Adrenal gland (tissue), 12 donors: ENCODE data around the gene WDR59. TPM values are rescaled to one million over a fixed set of nuclear protein-coding genes. Genes with fewer than 3 reads are reported as not detected.

Experiments
- DNase-seq, 7 donors: peaks; one replicate each; pipeline ENCODE4 v3.0.0-alpha.2; 2019 to 2020
- H3K27ac ChIP-seq, 5 donors: fragments of 200-600 bp; sonication (generic) in 4 of 5; 1 replicate in 3 of 5; 2 replicates in 2 of 5; pipeline versions ENCODE4 v1.5.1 to v1.8.0; 2016 to 2020; ENCODE audit warnings: mild to moderate bottlenecking in 1 of 5
- H3K27me3 ChIP-seq: fragments of 200-600 bp; 2 replicates; pipeline ENCODE4 v1.8.0; 2021
- H3K36me3 ChIP-seq, 2 donors: fragments of 200-600 bp; replicated peaks in 1 of 2; 1 replicate in 1 of 2; 2 replicates in 1 of 2; pipeline versions ENCODE4 v1.5.1 to v1.8.0; 2018 to 2022
- H3K4me1 ChIP-seq, 2 donors: fragments of 200-600 bp; replicated peaks in 1 of 2; 1 replicate in 1 of 2; 2 replicates in 1 of 2; pipeline versions ENCODE4 v1.5.1 to v1.8.0; 2018 to 2021
- H3K4me3 ChIP-seq, 4 donors: fragments of 200-600 bp; sonication (generic) in 3 of 4; one replicate each; pipeline ENCODE4 v1.5.1; 2016 to 2018
- H3K9me3 ChIP-seq, 3 donors: fragments of 200-600 bp; sonication (generic) in 1 of 3; replicated peaks in 1 of 3; 1 replicate in 2 of 3; 2 replicates in 1 of 3; pipeline versions ENCODE4 v1.5.1 to v1.8.0; 2016 to 2021
- CTCF ChIP-seq, 6 experiments: fragments of 450-650 bp in 4 of 6; fragments of 200-600 bp in 2 of 6; sonication (generic) in 1 of 6; IDR thresholded peaks; 1 replicate in 5 of 6; 2 replicates in 1 of 6; pipeline versions ENCODE4 v1.5.1 to v1.8.0; 2016 to 2021; ENCODE audit warnings: antibody characterized with exemption in 6 of 6, mild to moderate bottlenecking in 2 of 6, moderate library complexity in 1 of 6
- POLR2A ChIP-seq, 2 donors: fragments of 450-650 bp; IDR thresholded peaks; one replicate each; pipeline ENCODE4 v1.6.1; 2017; ENCODE audit warnings: antibody characterized with exemption in 2 of 2, mild to moderate bottlenecking in 2 of 2, moderate library complexity in 1 of 2
- WGBS, 4 donors: extraction: QIAGEN DNeasy Blood & Tissue Kit in 2 of 4; methylation state at CpG; one replicate each; pipeline versions ENCODE4 v1.1.5 to v1.1.7; 2013 to 2017; 5-methylcytosine and 5-hydroxymethylcytosine counted together
- intact Hi-C, 2 donors: fragments of 100-400 bp; cut with DNase I; formaldehyde crosslinking; loops; one replicate each; pipeline versions ENCODE4 v1.14.1 to v1.15.0; 2022 to 2023
- polyA plus RNA-seq, 3 donors: library from polyadenylated mRNA; stranded (reverse); fragments of 200-250 nt in 2 of 3; fragments of 350-450 nt in 1 of 3; fragmentation: Illumina TruSeq in 1 of 3; extraction: RNeasy Lipid Tissue Mini Kit (QIAGEN cat#74804) in 1 of 3; gene quantifications; one replicate each; pipeline ENCODE4 v1.2.3, GENCODE V29; 2013 to 2014
- total RNA-seq, 9 donors: library from RNA; depleted of rRNA in 4 of 9; stranded (reverse); fragments of >200 nt in 4 of 9; fragments of 120-200 nt in 1 of 9; fragmentation: NEBNext Ultra II Directional in 1 of 9; extraction: Animal tissue kit (Norgen Biotek cat#: 25700) in 1 of 9; gene quantifications; one replicate each; pipeline versions ENCODE4 v1.1.0 to v1.2.4, GENCODE V29; 2013 to 2023
- donor health status: healthy with polysubstance abuse.
- donor health status: Bipolar disorder and iron deficiency.
- donor health status: DM: yes; HTN: yes; CAD: no.
- donor health status: DM: no; HTN: no; CAD: no.
- donor health status: DM: no; HTN: no; CAD: no.
- donor health status: DM: yes; HTN: yes; CAD: no.

The WDR59 gene
- total and polyA plus RNA-seq, 12 donors: 21.5 to 130 (median 64.1) TPM

DNA sequence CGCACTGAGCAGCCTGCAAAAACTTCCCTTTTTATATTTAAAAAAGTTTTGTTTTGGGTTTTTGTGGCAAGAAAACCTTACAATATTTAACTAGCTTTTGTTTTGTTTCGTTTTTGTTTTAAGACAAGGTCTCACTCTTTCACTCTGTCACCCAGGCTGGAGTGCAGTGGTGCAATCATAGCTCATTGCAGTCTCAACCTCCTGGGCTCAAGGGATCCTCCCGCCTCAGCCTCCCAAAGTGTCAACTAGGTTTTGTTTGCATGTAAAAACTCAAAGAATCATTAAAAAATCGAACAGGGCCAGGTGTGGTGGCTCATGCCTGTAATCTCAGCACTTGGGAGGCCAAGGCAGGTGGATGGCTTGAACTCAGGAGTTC, 132.4 kb downstream of the WDR59 start:
- intact Hi-C loops: no loop called here
- 59 to 74% (median 67%) methylated on average over 4 of the region's 4 CpGs for WGBS, 4 donors
- DNase-seq: no peak
- no peaks in the 10 kb centered on the region for H3K27me3 ChIP-seq
- no peaks in the 10 kb centered on the region for H3K9me3 ChIP-seq
- no peak for TF ChIP-seq CTCF (IDR thresholded peaks at IDR 0.05)
- TF ChIP-seq POLR2A (IDR thresholded peaks at IDR 0.05): no peak
- H3K36me3 ChIP-seq: no peaks in the 10 kb centered on the region
- H3K27ac ChIP-seq: no peak overlapping the region
- H3K4me3 ChIP-seq: no peak overlapping the region
- H3K4me1 ChIP-seq: no peaks in the 10 kb centered on the region

DNA sequence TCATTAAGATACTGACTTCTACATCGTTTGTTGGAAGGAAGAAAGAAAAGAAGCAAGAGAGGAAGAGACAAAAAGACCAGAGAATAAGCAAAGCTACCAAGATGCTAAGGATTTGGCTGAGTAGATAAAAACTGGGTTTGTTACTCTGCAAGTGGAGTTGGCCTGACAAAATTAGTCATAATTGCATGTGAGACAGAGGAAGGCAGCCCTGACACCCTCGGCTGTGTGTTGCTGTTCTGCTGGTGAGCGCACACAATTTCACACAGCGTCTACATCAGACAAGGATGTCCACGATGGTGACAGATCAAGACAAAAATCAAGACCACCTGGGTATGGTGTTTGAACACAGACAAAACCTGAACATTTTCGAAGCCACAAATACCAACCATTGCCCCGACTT, 134.9 kb downstream of the WDR59 start:
- DNase-seq: peak in 1 of 7 donors; percentile 28
- Histone ChIP-seq H3K36me3 (no peaks in the 10 kb centered on the region), H3K4me1 (no peaks in the 10 kb centered on the region), H3K27me3 (no peaks in the 10 kb centered on the region), H3K27ac (no peak overlapping the region), H3K4me3 (no peak overlapping the region), H3K9me3 (no peaks in the 10 kb centered on the region)
- 77 to 84% (median 80%) methylated on average over 7 of the region's 7 CpGs for WGBS, 4 donors
- no peak for TF ChIP-seq POLR2A (IDR thresholded peaks at IDR 0.05)
- no peak for TF ChIP-seq CTCF (IDR thresholded peaks at IDR 0.05)
- intact Hi-C loops: no loop called here

DNA sequence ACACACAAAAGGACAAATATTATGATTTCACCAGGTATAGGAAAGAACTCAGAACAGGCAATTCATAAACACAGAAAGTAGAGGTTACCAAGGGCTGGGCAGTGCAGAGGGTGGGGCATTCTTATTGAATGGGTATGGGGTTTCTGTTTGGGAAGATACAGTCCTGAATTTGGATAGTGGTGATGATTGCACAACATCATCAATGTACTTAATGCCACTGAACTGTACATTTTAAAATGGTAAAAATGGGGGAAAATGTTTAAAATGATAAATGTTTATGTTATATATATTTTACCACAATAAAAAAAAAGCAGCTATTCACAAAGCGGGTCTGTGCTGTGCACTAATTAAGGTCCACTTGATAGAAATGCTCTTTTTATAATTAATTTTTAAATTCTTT, 137.7 kb downstream of the WDR59 start:
- DNase-seq: no peak
- no peaks in the 10 kb centered on the region for H3K27me3 ChIP-seq
- H3K4me3 ChIP-seq: no peak overlapping the region
- H3K27ac ChIP-seq: no peak overlapping the region
- H3K4me1 ChIP-seq: no peaks in the 10 kb centered on the region
- intact Hi-C loops: no loop called here
- 95 to 100% (median 98%) methylated on average over 1 of the region's 1 CpG for WGBS, 4 donors
- no peaks in the 10 kb centered on the region for H3K9me3 ChIP-seq
- H3K36me3 ChIP-seq: no peaks in the 10 kb centered on the region
- TF ChIP-seq POLR2A (IDR thresholded peaks at IDR 0.05) (no peak), CTCF (IDR thresholded peaks at IDR 0.05) (no peak)

- H3K4me3 ChIP-seq: no peak overlapping the region
- no peaks in the 10 kb centered on the region for H3K9me3 ChIP-seq
- H3K36me3 ChIP-seq: no peaks in the 10 kb centered on the region
- no peak for DNase-seq
- WGBS, 4 donors: 84 to 93% (median 90%) methylated on average over 4 of the region's 4 CpGs
- H3K4me1 ChIP-seq: no peaks in the 10 kb centered on the region
- TF ChIP-seq CTCF (IDR thresholded peaks at IDR 0.05) (no peak), POLR2A (IDR thresholded peaks at IDR 0.05) (no peak)
- H3K27me3 ChIP-seq: no peaks in the 10 kb centered on the region
- H3K27ac ChIP-seq: no peak overlapping the region
- intact Hi-C loops: no loop called here
These were observed 138.2 kb downstream of the WDR59 start for GRCh38 chr16:74846714-74847113.
